Uterus (tissue), 4 donors: ENCODE measurements around the gene GATAD2A. TPM values are rescaled to one million over a fixed set of nuclear protein-coding genes. Genes with fewer than 3 reads are reported as not detected.
A peak's percentile ranks its signal among the peaks of the same experiment; 100 is the strongest.
"Not testable (repeated sequence)": the region's sequence is repeated elsewhere in the genome, so short reads cannot be mapped to it uniquely, and the experiment has no call there.

Experiments used
- DNase-seq, 2 donors: peaks; one replicate each; pipeline ENCODE4 v3.0.0-alpha.2; 2019 to 2020
- H3K27ac ChIP-seq, 2 donors: fragments of 200-600 bp; sonication (generic); 1 replicate in 1 of 2; 2 replicates in 1 of 2; pipeline ENCODE4 v1.5.1; 2016 to 2018
- H3K27me3 ChIP-seq, 2 donors: fragments of 200-600 bp; sonication (generic); one replicate each; pipeline ENCODE4 v1.5.1; 2018 to 2019; ENCODE audit warnings: control low read depth in 1 of 2
- H3K36me3 ChIP-seq, 2 donors: fragments of 200-600 bp; sonication (generic); one replicate each; pipeline ENCODE4 v1.5.1; 2019; ENCODE audit warnings: control low read depth in 1 of 2
- H3K4me1 ChIP-seq, 2 donors: fragments of 200-600 bp; sonication (generic); one replicate each; pipeline ENCODE4 v1.5.1; 2018 to 2019; ENCODE audit warnings: control low read depth in 1 of 2
- H3K4me3 ChIP-seq, 2 donors: fragments of 200-600 bp; sonication (generic); 1 replicate in 1 of 2; 2 replicates in 1 of 2; pipeline ENCODE4 v1.5.1; 2018 to 2019; ENCODE audit warnings: mild to moderate bottlenecking in 1 of 2
- H3K9me3 ChIP-seq, 2 donors: fragments of 200-600 bp; sonication (generic); one replicate each; pipeline ENCODE4 v1.5.1; 2019; ENCODE audit warnings: control low read depth in 1 of 2
- POLR2A ChIP-seq, 2 donors: fragments of 450-650 bp; IDR thresholded peaks; one replicate each; pipeline ENCODE4 v1.6.1; 2016; ENCODE audit warnings: antibody characterized with exemption in 2 of 2, mild to moderate bottlenecking in 1 of 2, moderate library complexity in 1 of 2
- intact Hi-C: fragments of 100-400 bp; cut with DNase I; formaldehyde crosslinking; loops from one replicate; pipeline ENCODE4 v1.15.1; 2023; ENCODE audit warnings: low total_unique reads
- total RNA-seq, 4 donors: library from RNA; depleted of rRNA in 3 of 4; stranded (reverse); fragments of >200 nt in 3 of 4; gene quantifications; one replicate each; pipeline versions ENCODE4 v1.1.0 to v1.2.4, GENCODE V29; 2014 to 2023
- TF ChIP-seq, protein P1 (sequence below), 4 experiments: fragments of 200-600 bp in 2 of 4; fragments of 450-650 bp in 2 of 4; sonication (generic) in 2 of 4; IDR thresholded peaks; one replicate each; pipeline ENCODE4 v1.5.1; 2016 to 2019; ENCODE audit warnings: antibody characterized with exemption in 4 of 4, mild to moderate bottlenecking in 2 of 4, moderate library complexity in 1 of 4
- donor health status: DM: yes; HTN: yes; CAD: no.

GATAD2A gene
- total RNA-seq, 4 donors from 2014 or later: 9.7 to 65.1 (median 22.3) TPM

DNA sequence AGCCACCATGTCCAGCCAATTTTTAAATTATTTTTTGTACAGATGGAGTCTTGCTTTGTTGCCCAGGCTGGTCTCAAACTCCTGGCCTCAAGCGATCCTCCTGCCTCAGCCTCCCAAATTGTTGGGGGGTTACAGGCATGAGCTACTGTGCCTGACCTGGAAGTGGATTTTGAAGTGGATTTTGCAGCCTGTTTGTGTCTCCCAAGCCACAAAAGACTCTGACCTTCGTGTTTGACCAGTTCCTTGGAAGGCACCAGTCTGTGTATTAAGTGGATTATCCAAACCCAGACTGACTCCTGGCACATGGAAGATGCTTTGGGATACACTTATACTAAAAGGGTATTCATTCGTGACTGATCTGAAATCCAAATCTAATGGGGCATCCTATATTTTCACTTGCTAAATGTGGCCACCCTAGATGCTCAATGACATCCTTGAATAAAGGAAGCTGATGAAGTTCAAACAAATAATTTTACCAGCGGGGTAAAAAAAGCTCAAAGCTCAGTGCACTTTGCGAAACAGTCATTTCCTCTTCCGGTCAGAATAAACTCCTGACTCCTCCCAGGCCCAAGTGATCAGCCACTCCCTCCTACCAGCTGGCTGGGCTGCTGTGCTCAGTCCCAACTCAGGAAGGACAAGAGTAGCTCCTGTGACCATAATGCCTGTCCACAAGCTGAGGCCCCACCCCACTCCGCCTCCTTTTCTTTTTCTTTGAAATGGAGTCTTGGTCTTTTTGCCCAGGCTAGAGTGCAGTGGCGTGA lies 32.6 kb upstream of the GATAD2A start:
- Histone ChIP-seq H3K36me3 (no peaks in the 10 kb centered on the region), H3K27ac (peak overlapping the region; percentile 50 to 54), H3K9me3 (no peaks in the 10 kb centered on the region), H3K27me3 (no peaks in the 10 kb centered on the region), H3K4me3 (no peak overlapping the region), H3K4me1 (no peaks in the 10 kb centered on the region)
- peak in 1 of 2 donors; percentile 58 for DNase-seq
- TF ChIP-seq, protein P1, sequence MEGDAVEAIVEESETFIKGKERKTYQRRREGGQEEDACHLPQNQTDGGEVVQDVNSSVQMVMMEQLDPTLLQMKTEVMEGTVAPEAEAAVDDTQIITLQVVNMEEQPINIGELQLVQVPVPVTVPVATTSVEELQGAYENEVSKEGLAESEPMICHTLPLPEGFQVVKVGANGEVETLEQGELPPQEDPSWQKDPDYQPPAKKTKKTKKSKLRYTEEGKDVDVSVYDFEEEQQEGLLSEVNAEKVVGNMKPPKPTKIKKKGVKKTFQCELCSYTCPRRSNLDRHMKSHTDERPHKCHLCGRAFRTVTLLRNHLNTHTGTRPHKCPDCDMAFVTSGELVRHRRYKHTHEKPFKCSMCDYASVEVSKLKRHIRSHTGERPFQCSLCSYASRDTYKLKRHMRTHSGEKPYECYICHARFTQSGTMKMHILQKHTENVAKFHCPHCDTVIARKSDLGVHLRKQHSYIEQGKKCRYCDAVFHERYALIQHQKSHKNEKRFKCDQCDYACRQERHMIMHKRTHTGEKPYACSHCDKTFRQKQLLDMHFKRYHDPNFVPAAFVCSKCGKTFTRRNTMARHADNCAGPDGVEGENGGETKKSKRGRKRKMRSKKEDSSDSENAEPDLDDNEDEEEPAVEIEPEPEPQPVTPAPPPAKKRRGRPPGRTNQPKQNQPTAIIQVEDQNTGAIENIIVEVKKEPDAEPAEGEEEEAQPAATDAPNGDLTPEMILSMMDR (IDR thresholded peaks at IDR 0.05): no peak
- peak in 1 of 2 donors; percentile 14 for TF ChIP-seq POLR2A (IDR thresholded peaks at IDR 0.05)
- intact Hi-C loops: no loop called here

DNA sequence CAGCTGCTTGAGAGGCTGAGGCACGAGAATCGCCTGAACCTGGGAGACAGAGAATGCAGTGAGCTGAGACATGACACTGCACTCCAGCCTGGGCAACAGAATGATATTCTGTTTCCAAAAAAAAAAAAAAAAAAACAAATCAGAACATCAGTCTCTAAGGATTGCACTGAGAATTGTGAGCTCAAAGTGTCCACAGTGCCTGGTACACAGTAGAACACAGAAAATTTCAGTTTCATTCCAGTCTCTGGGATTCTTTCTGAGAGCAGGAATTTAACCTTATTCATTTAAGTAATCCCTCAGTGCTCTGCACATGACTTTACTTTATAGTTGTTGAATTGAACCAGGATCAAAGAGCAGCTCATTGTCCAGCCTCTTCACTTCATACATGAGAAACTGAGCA lies 25.9 kb upstream of the GATAD2A start:
- Histone ChIP-seq H3K36me3 (no peaks in the 10 kb centered on the region), H3K4me3 (no peak overlapping the region), H3K27me3 (no peaks in the 10 kb centered on the region), H3K4me1 (no peaks in the 10 kb centered on the region), H3K27ac (no peak overlapping the region), H3K9me3 (no peaks in the 10 kb centered on the region)
- DNase-seq: no peak
- TF ChIP-seq, protein P1 (IDR thresholded peaks at IDR 0.05): no peak
- TF ChIP-seq POLR2A (IDR thresholded peaks at IDR 0.05): no peak
- intact Hi-C loops: no loop called here

DNA sequence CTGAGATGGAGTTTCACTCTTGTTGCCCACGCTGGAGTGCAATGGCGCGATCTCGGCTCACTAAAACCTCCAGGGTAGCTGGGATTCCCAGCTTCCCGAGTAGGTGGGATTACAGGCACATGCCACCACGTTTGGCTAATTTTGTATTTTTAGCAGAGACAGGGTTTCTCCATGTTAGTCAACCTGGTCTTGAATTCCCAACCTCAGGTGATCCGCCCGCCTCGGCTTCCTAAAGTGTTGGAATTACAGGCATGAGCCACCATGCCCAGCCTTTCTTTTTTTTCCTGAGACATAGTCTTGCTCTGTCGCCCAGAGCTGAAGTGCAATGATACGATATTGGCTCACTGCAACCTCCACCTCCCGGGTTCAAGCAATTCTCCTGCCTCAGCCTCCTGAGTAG lies 25.2 kb upstream of the GATAD2A start:
- H3K27me3 ChIP-seq, intact Hi-C loops, H3K36me3 ChIP-seq, H3K4me3 ChIP-seq, H3K9me3 ChIP-seq, H3K27ac ChIP-seq, H3K4me1 ChIP-seq, DNase-seq: not testable (repeated sequence)

DNA sequence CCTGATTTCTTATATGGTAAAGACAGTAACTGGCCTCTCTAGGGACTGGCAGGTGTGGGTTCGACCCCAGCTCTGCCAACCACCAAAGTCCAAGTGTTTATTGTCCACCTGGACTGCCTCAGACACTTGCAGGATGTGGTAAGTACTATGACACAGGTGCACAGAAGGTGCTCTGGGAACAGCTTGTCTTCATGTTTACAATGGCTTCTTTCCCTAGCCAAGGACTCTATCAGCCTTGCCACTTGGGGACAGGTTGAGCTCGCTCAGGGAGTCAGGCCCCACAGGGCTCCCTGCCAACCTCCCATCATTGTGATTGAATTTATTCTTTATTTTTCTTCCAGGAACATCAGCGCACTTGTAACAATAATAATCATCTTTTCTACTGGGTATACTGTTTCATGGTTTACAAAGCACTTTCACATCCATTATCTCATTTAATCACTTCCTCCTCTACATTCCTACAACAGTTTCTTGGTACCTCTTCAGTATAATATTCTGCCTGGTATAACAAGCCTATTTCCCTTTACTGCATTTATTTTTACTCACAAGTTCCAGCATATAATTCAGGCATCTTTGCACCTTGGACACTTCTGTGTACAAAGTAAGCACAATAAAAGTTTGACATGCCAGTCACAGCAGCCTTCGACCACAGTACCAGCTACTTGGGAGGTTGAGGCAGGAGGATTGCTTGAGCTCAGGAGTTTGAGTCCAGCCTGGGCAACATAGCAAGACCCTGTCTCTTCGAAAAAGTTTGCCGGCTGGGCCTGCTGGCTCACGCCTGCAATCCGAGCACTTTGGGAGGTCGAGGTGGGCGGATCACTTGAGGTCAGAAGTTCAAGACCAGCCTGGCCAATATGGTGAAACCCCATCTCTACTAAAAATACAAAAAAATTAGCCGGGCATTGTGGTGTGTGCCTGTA lies 24.2 kb upstream of the GATAD2A start:
- Histone ChIP-seq H3K4me1 (no peaks in the 10 kb centered on the region), H3K36me3 (no peaks in the 10 kb centered on the region), H3K9me3 (no peaks in the 10 kb centered on the region), H3K27ac (no peak overlapping the region), H3K27me3 (no peaks in the 10 kb centered on the region), H3K4me3 (no peak overlapping the region)
- intact Hi-C loops: no loop called here
- no peak for DNase-seq
- TF ChIP-seq, protein P1 (IDR thresholded peaks at IDR 0.05): no peak
- no peak for TF ChIP-seq POLR2A (IDR thresholded peaks at IDR 0.05)

DNA sequence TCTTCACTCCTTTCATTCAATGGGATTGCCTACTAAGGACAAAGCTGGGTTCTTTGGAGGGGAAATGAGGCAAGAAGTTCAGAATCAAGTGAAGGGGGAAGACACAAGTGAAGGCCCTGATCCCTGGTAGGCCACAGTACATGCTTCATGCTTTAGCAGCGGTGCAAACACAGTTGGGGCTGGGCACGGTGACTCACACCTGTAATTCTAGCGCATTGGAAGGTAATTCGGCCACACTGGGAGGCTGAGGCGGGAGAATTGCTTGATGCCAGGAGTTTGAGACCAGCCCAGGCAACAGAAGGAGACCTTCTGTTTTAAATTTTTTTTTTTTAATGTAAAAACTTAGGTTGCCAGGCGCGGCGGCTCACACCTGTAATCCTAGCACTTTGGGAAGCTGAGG lies 23.4 kb upstream of the GATAD2A start:
- H3K27me3 ChIP-seq: no peaks in the 10 kb centered on the region
- H3K36me3 ChIP-seq: no peaks in the 10 kb centered on the region
- no peaks in the 10 kb centered on the region for H3K9me3 ChIP-seq
- H3K4me1 ChIP-seq: no peaks in the 10 kb centered on the region
- no peak for DNase-seq
- TF ChIP-seq POLR2A (IDR thresholded peaks at IDR 0.05): no peak
- TF ChIP-seq, protein P1 (IDR thresholded peaks at IDR 0.05): no peak
- intact Hi-C loops: no loop called here
- no peak overlapping the region for H3K27ac ChIP-seq
- H3K4me3 ChIP-seq: no peak overlapping the region
